ENCODE measurements around the gene TEKT1. TPM values are rescaled to one million over a fixed set of nuclear protein-coding genes. Genes with fewer than 3 reads are reported as not detected.
"Not testable (repeated sequence)": the region's sequence is repeated elsewhere in the genome, so short reads cannot be mapped to it uniquely, and the experiment has no call there.

Gene TEKT1
- polyA plus RNA-seq, 2 of the 4 experiments (the other 2 are of a cell fraction) = not detected

GRCh38 chr17:6818938-6819337 lies 12.6 kb downstream of the TEKT1 start:
- TF ChIP-seq, protein P1, sequence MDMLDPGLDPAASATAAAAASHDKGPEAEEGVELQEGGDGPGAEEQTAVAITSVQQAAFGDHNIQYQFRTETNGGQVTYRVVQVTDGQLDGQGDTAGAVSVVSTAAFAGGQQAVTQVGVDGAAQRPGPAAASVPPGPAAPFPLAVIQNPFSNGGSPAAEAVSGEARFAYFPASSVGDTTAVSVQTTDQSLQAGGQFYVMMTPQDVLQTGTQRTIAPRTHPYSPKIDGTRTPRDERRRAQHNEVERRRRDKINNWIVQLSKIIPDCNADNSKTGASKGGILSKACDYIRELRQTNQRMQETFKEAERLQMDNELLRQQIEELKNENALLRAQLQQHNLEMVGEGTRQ (IDR thresholded peaks at IDR 0.05) = no peak
- H3K4me1 ChIP-seq = peaks cover 8% of the 10 kb centered on the region; the same call in 2 of the 3 replicates
- ATAC-seq (0 out of 6 replicates have a peak, but pooled peaks of 1 of the 2 experiments have one; percentile 10), DNase-seq (ENCODE audit: low read depth in 1 of 2, low spot score in 1 of 2) (no peak), FAIRE-seq (no peak)
- ChIA-PET CTCF (interaction anchor here (1.2 to 2.8 kb wide), 3 partner anchors 13 to 180 kb away, joined by 3 to 11 read pairs (median 8); partner anchors contain the start of gene TEKT1), POLR2A (no interaction called here)
- no peak overlapping the region for H3K27ac ChIP-seq
- H3K4me3 ChIP-seq = no peak overlapping the region
- H3K9me3 ChIP-seq = peaks cover 17% of the 10 kb centered on the region; the same call in 2 of the 3 replicates
- no peak overlapping the region for H3K4me2 ChIP-seq
- 11% methylated on average over 3 of the region's 3 CpGs for WGBS (ENCODE audit: missing lambda C conversion rate)

GRCh38 chr17:6816368-6816767 lies 15.2 kb downstream of the TEKT1 start:
- ATAC-seq; H3K4me1 ChIP-seq; H3K27ac ChIP-seq; H3K4me2 ChIP-seq; DNase-seq (ENCODE audit: low read depth in 1 of 2, low spot score in 1 of 2); FAIRE-seq; POLR2A ChIA-PET; H3K4me3 ChIP-seq: not testable (repeated sequence)
- WGBS (ENCODE audit: missing lambda C conversion rate) = 31% methylated on average over 3 of the region's 3 CpGs
- CTCF ChIA-PET = interaction anchor here (0.6 kb wide), 1 partner anchor 188 kb away, joined by 3 read pairs; no protein-coding TSS in a partner anchor
- peaks cover 19% of the 10 kb centered on the region; the same call in 2 of the 3 replicates for H3K9me3 ChIP-seq

- no peak overlapping the region for H3K27ac ChIP-seq
- TF ChIP-seq HEYL (CRISPR knock-in tag; IDR thresholded peaks at IDR 0.05) (no peak), KDM1A (IDR thresholded peaks at IDR 0.05; ENCODE audit: low read depth) (no peak), TFCP2L1 (CRISPR knock-in tag; IDR thresholded peaks at IDR 0.05) (no peak), GATA3 (IDR thresholded peaks at IDR 0.05; ENCODE audit: borderline replicate concordance) (no peak), KDM5A (IDR thresholded peaks at IDR 0.05) (no peak), RARB (CRISPR knock-in tag; IDR thresholded peaks at IDR 0.05) (no peak), CHD4 (IDR thresholded peaks at IDR 0.05; ENCODE audit: borderline replicate concordance) (no peak), RFX5 (IDR thresholded peaks at IDR 0.05) (no peak), BHLHE40 (IDR thresholded peaks at IDR 0.05; ENCODE audit: low read depth, low read length) (no peak)
- TF ChIP-seq, protein P2, sequence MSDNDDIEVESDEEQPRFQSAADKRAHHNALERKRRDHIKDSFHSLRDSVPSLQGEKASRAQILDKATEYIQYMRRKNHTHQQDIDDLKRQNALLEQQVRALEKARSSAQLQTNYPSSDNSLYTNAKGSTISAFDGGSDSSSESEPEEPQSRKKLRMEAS (IDR thresholded peaks at IDR 0.05) = no peak
- TF ChIP-seq, protein P3, sequence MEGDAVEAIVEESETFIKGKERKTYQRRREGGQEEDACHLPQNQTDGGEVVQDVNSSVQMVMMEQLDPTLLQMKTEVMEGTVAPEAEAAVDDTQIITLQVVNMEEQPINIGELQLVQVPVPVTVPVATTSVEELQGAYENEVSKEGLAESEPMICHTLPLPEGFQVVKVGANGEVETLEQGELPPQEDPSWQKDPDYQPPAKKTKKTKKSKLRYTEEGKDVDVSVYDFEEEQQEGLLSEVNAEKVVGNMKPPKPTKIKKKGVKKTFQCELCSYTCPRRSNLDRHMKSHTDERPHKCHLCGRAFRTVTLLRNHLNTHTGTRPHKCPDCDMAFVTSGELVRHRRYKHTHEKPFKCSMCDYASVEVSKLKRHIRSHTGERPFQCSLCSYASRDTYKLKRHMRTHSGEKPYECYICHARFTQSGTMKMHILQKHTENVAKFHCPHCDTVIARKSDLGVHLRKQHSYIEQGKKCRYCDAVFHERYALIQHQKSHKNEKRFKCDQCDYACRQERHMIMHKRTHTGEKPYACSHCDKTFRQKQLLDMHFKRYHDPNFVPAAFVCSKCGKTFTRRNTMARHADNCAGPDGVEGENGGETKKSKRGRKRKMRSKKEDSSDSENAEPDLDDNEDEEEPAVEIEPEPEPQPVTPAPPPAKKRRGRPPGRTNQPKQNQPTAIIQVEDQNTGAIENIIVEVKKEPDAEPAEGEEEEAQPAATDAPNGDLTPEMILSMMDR (IDR thresholded peaks at IDR 0.05) = no peak
- TF ChIP-seq, protein P4, sequence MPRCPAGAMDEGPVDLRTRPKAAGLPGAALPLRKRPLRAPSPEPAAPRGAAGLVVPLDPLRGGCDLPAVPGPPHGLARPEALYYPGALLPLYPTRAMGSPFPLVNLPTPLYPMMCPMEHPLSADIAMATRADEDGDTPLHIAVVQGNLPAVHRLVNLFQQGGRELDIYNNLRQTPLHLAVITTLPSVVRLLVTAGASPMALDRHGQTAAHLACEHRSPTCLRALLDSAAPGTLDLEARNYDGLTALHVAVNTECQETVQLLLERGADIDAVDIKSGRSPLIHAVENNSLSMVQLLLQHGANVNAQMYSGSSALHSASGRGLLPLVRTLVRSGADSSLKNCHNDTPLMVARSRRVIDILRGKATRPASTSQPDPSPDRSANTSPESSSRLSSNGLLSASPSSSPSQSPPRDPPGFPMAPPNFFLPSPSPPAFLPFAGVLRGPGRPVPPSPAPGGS (IDR thresholded peaks at IDR 0.05) = no peak
- ATAC-seq (no peak), DNase-seq (ENCODE audit: low read depth in 1 of 2, low spot score in 1 of 2) (no peak), FAIRE-seq (no peak)
- no peaks in the 10 kb centered on the region for H3K4me1 ChIP-seq
- WGBS (ENCODE audit: missing lambda C conversion rate) = 38% methylated on average over 10 of the region's 10 CpGs
- POLR2A ChIA-PET = no interaction called here
- peaks cover 14% of the 10 kb centered on the region; the same call in 2 of the 3 replicates for H3K9me3 ChIP-seq
- no peak overlapping the region for H3K4me3 ChIP-seq
- CTCF ChIA-PET = interaction anchor here (0.9 to 4.1 kb wide), 3 partner anchors 8 to 189 kb away, joined by 3 to 15 read pairs (median 7); no protein-coding TSS in a partner anchor
- no peak overlapping the region for H3K4me2 ChIP-seq
Measured at GRCh38 chr17:6815775-6816174, 15.8 kb downstream of the TEKT1 start.

DNA sequence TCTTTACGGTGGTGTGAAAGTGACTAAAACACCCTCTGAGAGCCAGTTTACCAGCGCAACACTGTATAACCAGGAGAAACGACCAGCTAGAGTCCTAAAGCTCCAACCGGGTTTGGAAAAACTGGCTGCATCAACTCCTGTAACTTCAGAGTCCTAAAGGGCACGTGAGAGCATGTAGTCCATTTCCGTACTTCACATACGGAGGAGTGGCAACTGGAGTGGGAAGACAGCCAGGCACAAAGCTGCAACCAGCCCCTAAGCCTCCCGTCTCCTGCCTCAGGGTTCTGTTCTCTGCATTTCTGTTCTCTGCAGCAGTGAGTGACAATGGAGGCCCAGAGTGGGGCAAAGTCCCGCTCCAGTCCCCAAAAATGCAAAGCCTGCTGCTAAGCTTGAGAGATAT lies 19.2 kb downstream of the TEKT1 start:
- Histone ChIP-seq H3K4me1 (no peaks in the 10 kb centered on the region), H3K4me3 (no peak overlapping the region), H3K9me3 (peaks cover 26% of the 10 kb centered on the region; the same call in 1 of the 3 replicates), H3K4me2 (no peak overlapping the region), H3K27ac (no peak overlapping the region)
- POLR2A ChIA-PET = no interaction called here
- FAIRE-seq (no peak), ATAC-seq (no peak), DNase-seq (ENCODE audit: low read depth in 1 of 2, low spot score in 1 of 2) (no peak)
- WGBS (ENCODE audit: missing lambda C conversion rate) = 47% methylated on average over 9 of the region's 9 CpGs
- TF ChIP-seq, protein P4 (IDR thresholded peaks at IDR 0.05) = no peak
- TF ChIP-seq NR3C1 (IDR thresholded peaks at IDR 0.05) (no peak), RCOR1 (IDR thresholded peaks at IDR 0.05; ENCODE audit: low read depth, low read length) (no peak), ZC3H11A (IDR thresholded peaks at IDR 0.05) (no peak), RFX5 (IDR thresholded peaks at IDR 0.05) (no peak), SMC3 (IDR thresholded peaks at IDR 0.05) (no peak), EHMT2 (IDR thresholded peaks at IDR 0.05; ENCODE audit: low read depth) (no peak), KDM1A (IDR thresholded peaks at IDR 0.05; ENCODE audit: low read depth) (no peak), TFCP2L1 (CRISPR knock-in tag; IDR thresholded peaks at IDR 0.05) (no peak), HOXB13 (CRISPR knock-in tag; IDR thresholded peaks at IDR 0.05; ENCODE audit: low read depth) (no peak), KDM5A (IDR thresholded peaks at IDR 0.05) (no peak), JUN (IDR thresholded peaks at IDR 0.05) (no peak), CBX2 (IDR thresholded peaks at IDR 0.05; ENCODE audit: borderline replicate concordance, low read depth) (no peak), ESRRA (IDR thresholded peaks at IDR 0.05; ENCODE audit: borderline replicate concordance, low read length) (no peak), ZFP36 (IDR thresholded peaks at IDR 0.05; ENCODE audit: borderline replicate concordance, partially characterized antibody) (no peak), POLR2A (IDR thresholded peaks at IDR 0.05; ENCODE audit: low read length) (no peak)
- TF ChIP-seq, protein P1 (IDR thresholded peaks at IDR 0.05) = no peak
- CTCF ChIA-PET = interaction anchor here (1.3 to 4.1 kb wide), 5 partner anchors 15 to 102 kb away, joined by 3 to 15 read pairs (median 6); no protein-coding TSS in a partner anchor

All from A549 (cell line).